ENCODE data around the gene ASIC2. TPM values are rescaled to one million over a fixed set of nuclear protein-coding genes. Genes with fewer than 3 reads are reported as not detected.
A peak's percentile ranks its signal among the peaks of the same experiment; 100 is the strongest.

ASIC2 gene
- total and polyA plus RNA-seq, 2 donors from 2014 or later = 0.60 to 2.9 TPM

- FAIRE-seq = no peak
Measured at GRCh38 chr17:33015716-33016346, 277.3 kb downstream of the ASIC2 start.

GRCh38 chr17:33014751-33015150, 278.3 kb downstream of the ASIC2 start:
- no peak for FAIRE-seq

More at GRCh38 chr17:33015716-33016346, 277.3 kb downstream of the ASIC2 start:
- no peaks in the 10 kb centered on the region for H3K4me1 ChIP-seq (ENCODE audit: control insufficient read depth in 2 of 3, insufficient read depth in 2 of 3, low read depth in 1 of 3, low read length in 3 of 3)
- H3K4me3 ChIP-seq (ENCODE audit: low read length in 3 of 3) = no peak overlapping the region
- no peaks in the 10 kb centered on the region for H3K27me3 ChIP-seq (ENCODE audit: control insufficient read depth, insufficient read depth, low read length)
- no peak overlapping the region for H3K9ac ChIP-seq (ENCODE audit: low read length in 3 of 3)
- H3K9me3 ChIP-seq (ENCODE audit: control insufficient read depth in 2 of 3, insufficient read depth in 1 of 3, low read length in 3 of 3) = no peaks in the 10 kb centered on the region
- peak in 1 of 5 donors; percentile 24 for DNase-seq
- H3K36me3 ChIP-seq (ENCODE audit: control insufficient read depth in 2 of 3, insufficient read depth in 3 of 3, low read length in 3 of 3) = no peaks in the 10 kb centered on the region
- TF ChIP-seq CTCF (IDR thresholded peaks at IDR 0.05; ENCODE audit: borderline replicate concordance, extremely low read depth, insufficient read depth) = no peak
- intact Hi-C loops (cut with DNase I) = no loop called here
- H3K27ac ChIP-seq (ENCODE audit: low read depth in 2 of 2, low read length in 2 of 2) = no peak overlapping the region

GRCh38 chr17:33013596-33014375, 279.3 kb downstream of the ASIC2 start:
- no peak for TF ChIP-seq CTCF (IDR thresholded peaks at IDR 0.05; ENCODE audit: borderline replicate concordance, extremely low read depth, insufficient read depth)
- no peak overlapping the region for H3K4me3 ChIP-seq (ENCODE audit: low read length in 3 of 3)
- FAIRE-seq = no peak
- DNase-seq = no peak
- no peaks in the 10 kb centered on the region for H3K36me3 ChIP-seq (ENCODE audit: control insufficient read depth in 2 of 3, insufficient read depth in 3 of 3, low read length in 3 of 3)
- intact Hi-C loops (cut with DNase I) = no loop called here
- no peak overlapping the region for H3K9ac ChIP-seq (ENCODE audit: low read length in 3 of 3)
- no peak overlapping the region for H3K27ac ChIP-seq (ENCODE audit: low read depth in 2 of 2, low read length in 2 of 2)
- H3K9me3 ChIP-seq (ENCODE audit: control insufficient read depth in 2 of 3, insufficient read depth in 1 of 3, low read length in 3 of 3) = no peaks in the 10 kb centered on the region
- no peaks in the 10 kb centered on the region for H3K27me3 ChIP-seq (ENCODE audit: control insufficient read depth, insufficient read depth, low read length)
- no peaks in the 10 kb centered on the region for H3K4me1 ChIP-seq (ENCODE audit: control insufficient read depth in 2 of 3, insufficient read depth in 2 of 3, low read depth in 1 of 3, low read length in 3 of 3)

More at GRCh38 chr17:33014751-33015150, 278.3 kb downstream of the ASIC2 start:
- no peaks in the 10 kb centered on the region for H3K36me3 ChIP-seq (ENCODE audit: control insufficient read depth in 2 of 3, insufficient read depth in 3 of 3, low read length in 3 of 3)
- DNase-seq = peak in 3 of 5 donors; percentile 48 to 70 (median 61)
- H3K9me3 ChIP-seq (ENCODE audit: control insufficient read depth in 2 of 3, insufficient read depth in 1 of 3, low read length in 3 of 3) = no peaks in the 10 kb centered on the region
- H3K27ac ChIP-seq (ENCODE audit: low read depth in 2 of 2, low read length in 2 of 2) = no peak overlapping the region
- intact Hi-C loops (cut with DNase I) = no loop called here
- H3K4me1 ChIP-seq (ENCODE audit: control insufficient read depth in 2 of 3, insufficient read depth in 2 of 3, low read depth in 1 of 3, low read length in 3 of 3) = no peaks in the 10 kb centered on the region
- no peak for TF ChIP-seq CTCF (IDR thresholded peaks at IDR 0.05; ENCODE audit: borderline replicate concordance, extremely low read depth, insufficient read depth)
- no peak overlapping the region for H3K4me3 ChIP-seq (ENCODE audit: low read length in 3 of 3)
- no peaks in the 10 kb centered on the region for H3K27me3 ChIP-seq (ENCODE audit: control insufficient read depth, insufficient read depth, low read length)
- no peak overlapping the region for H3K9ac ChIP-seq (ENCODE audit: low read length in 3 of 3)

All from kidney (tissue), 14 donors.